Naive thymus-derived CD8-positive, alpha-beta T cell (primary cell): Measurements from ENCODE around the gene CAMTA1. TPM values are rescaled to one million over a fixed set of nuclear protein-coding genes. Genes with fewer than 3 reads are reported as not detected.
"Not testable (repeated sequence)": the region's sequence is repeated elsewhere in the genome, so short reads cannot be mapped to it uniquely, and the experiment has no call there.

Experiments used
- ATAC-seq, 2 donors: fragments of 150-1000 bp; cut with Tn5 transposase in 1 of 2; sonication (Bioruptor Pico), chemical (Tn5 transposase) in 1 of 2; 1 replicate in 1 of 2; 2 replicates in 1 of 2; pipeline ENCODE4 v1.10.0; 2021; ENCODE audit warnings: mild to moderate bottlenecking in 2 of 2, moderate library complexity in 2 of 2
- POLR2A ChIA-PET: fragments of 350-600 bp; sonication (Branson Sonifier 250); formaldehyde crosslinking; loops from one replicate; lab custom pipeline; 2021; ENCODE audit warnings: antibody characterized with exemption; lab: Charles Lee
- DNase-seq, 10 donors: peaks; one replicate each; pipeline versions ENCODE4 v3.0.0 to v3.0.0-alpha.2; 2020 to 2022
- H3K27ac Mint-ChIP-seq, 10 donors: one replicate each; pipeline ENCODE4 v1.8.0; 2020 to 2022; ENCODE audit warnings: mild to moderate bottlenecking in 10 of 10, mixed read lengths in 10 of 10, moderate library complexity in 4 of 10, inconsistent platforms in 1 of 10
- H3K27me3 Mint-ChIP-seq, 5 donors: one replicate each; pipeline ENCODE4 v1.8.0; 2021 to 2022; ENCODE audit warnings: mixed read lengths in 5 of 5
- H3K36me3 Mint-ChIP-seq, 3 donors: one replicate each; pipeline ENCODE4 v1.8.0; 2020 to 2022; ENCODE audit warnings: mixed read lengths in 3 of 3, mild to moderate bottlenecking in 2 of 3, inconsistent platforms in 1 of 3
- H3K4me1 Mint-ChIP-seq, 4 donors: one replicate each; pipeline ENCODE4 v1.8.0; 2021 to 2022; ENCODE audit warnings: mixed read lengths in 4 of 4
- H3K4me3 Mint-ChIP-seq, 10 donors: one replicate each; pipeline ENCODE4 v1.8.0; 2020 to 2022; ENCODE audit warnings: mild to moderate bottlenecking in 10 of 10, mixed read lengths in 10 of 10, moderate library complexity in 6 of 10, inconsistent platforms in 1 of 10
- H3K9me3 Mint-ChIP-seq, 9 donors: one replicate each; pipeline ENCODE4 v1.8.0; 2020 to 2022; ENCODE audit warnings: mixed read lengths in 9 of 9, mild to moderate bottlenecking in 3 of 9, inconsistent platforms in 1 of 9, moderate library complexity in 1 of 9
- polyA plus RNA-seq, 3 donors: library from polyadenylated mRNA; unstranded; fragments of 300-500 nt; fragmentation: Illumina TruSeq; gene quantifications; one replicate each; pipeline ENCODE4 v1.2.3, GENCODE V29; 2021
- total RNA-seq, 8 experiments: library from RNA in 2 of 8; stranded (reverse) in 2 of 8; gene quantifications; one replicate each; pipeline ENCODE4 v1.2.3 and lab custom pipeline; 2021 to 2026

Gene CAMTA1
- total and polyA plus RNA-seq, 5 experiments from 2014 or later, result 32.6 to 78.3 (median 47.3) TPM

DNA sequence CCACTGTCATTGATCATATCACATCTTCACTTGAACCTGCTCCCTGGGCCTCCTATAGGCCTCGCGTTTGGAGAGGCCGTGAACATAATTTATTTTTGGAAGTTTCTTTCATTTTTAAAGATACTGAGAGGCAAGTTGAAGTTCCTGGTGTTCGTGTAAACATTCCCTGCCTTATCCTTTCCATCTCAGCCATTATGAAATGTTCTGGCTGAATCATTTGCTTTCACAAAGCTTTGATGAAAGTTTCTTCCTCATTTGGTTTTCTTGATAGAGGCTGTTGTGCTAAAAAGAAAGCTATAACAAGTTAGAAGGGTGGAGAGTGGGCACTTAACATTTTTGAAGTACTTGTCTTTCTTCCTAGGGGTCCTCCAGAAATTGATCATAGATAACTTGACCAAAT lies 15.5 kb downstream of the CAMTA1 start:
- Mint-ChIP-seq H3K36me3 (peaks cover 0 to 26% (median 3%) of the 10 kb centered on the region in 3 donors), H3K27me3 (no peaks in the 10 kb centered on the region), H3K27ac (no peak overlapping the region), H3K4me1 (peaks cover 22 to 58% (median 42%) of the 10 kb centered on the region in 4 donors), H3K9me3 (no peaks in the 10 kb centered on the region), H3K4me3 (no peak overlapping the region)
- ATAC-seq, result no peak
- DNase-seq, result no peak
- POLR2A ChIA-PET, result no interaction called here

DNA sequence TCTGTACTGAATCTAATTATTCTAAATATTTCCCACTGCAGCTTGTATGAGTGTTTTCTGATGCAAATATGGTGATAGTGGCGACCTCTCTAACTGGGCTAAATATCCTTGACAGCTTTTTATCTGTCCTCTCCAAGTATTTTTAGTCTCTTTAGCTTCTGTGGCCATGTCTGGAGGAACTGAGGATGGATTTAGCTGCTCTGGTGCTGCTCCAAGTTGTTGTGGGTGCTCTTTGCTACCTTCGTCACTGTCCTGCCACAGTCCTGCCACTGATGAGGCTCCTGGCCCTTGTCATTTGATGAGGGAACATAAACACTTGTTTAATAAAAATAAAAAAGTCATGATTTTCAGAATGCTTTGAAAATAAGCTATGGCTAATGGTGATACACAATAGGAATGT lies 15.9 kb downstream of the CAMTA1 start:
- POLR2A ChIA-PET, result no interaction called here

DNA sequence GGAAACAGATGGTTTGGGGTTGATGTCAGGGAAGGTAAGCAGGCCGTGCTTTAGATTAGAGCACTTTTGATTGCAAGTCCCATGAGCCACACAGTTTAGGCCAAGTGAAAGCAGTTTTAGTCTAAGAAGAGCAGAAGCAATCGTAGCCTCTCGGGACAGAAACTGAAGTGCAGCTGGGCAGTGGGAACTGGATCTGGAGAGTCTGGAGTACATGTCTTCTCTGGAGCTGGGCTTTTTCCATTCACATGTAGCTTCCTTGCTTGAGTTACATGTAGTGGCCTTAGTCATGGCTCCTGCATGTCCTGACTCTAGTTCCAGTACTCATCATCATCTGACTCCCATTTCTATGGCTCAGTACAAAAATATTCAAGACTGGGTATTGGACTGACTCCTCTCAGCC lies 16.7 kb downstream of the CAMTA1 start:
- ATAC-seq, result no peak
- no peaks in the 10 kb centered on the region for H3K9me3 Mint-ChIP-seq
- no peak overlapping the region for H3K27ac Mint-ChIP-seq
- no peaks in the 10 kb centered on the region for H3K27me3 Mint-ChIP-seq
- DNase-seq, result no peak
- H3K4me1 Mint-ChIP-seq, result peaks cover 26 to 58% (median 46%) of the 10 kb centered on the region in 4 donors
- POLR2A ChIA-PET, result no interaction called here
- peaks cover 0 to 21% (median 3%) of the 10 kb centered on the region in 3 donors for H3K36me3 Mint-ChIP-seq
- peak overlapping the region in 1 of 10 donors; percentile 30 for H3K4me3 Mint-ChIP-seq

More for the DNA sequence above, 15.9 kb downstream of the CAMTA1 start:
- Mint-ChIP-seq H3K27ac (no peak overlapping the region), H3K27me3 (no peaks in the 10 kb centered on the region), H3K9me3 (no peaks in the 10 kb centered on the region), H3K36me3 (peaks cover 0 to 25% (median 3%) of the 10 kb centered on the region in 3 donors), H3K4me1 (peaks cover 27 to 60% (median 44%) of the 10 kb centered on the region in 4 donors), H3K4me3 (no peak overlapping the region)
- ATAC-seq, result no peak
- DNase-seq, result no peak

GRCh38 chr1:6802454-6802853 lies 17.2 kb downstream of the CAMTA1 start:
- Mint-ChIP-seq H3K27me3 (no peaks in the 10 kb centered on the region), H3K9me3 (no peaks in the 10 kb centered on the region), H3K27ac (peak overlapping the region in 2 of 10 donors; percentile 17 to 89), H3K4me3 (peak overlapping the region in 1 of 10 donors; percentile 30), H3K4me1 (peaks cover 24 to 57% (median 45%) of the 10 kb centered on the region in 4 donors), H3K36me3 (peaks cover 0 to 16% (median 3%) of the 10 kb centered on the region in 3 donors)
- POLR2A ChIA-PET, result no interaction called here
- no peak for ATAC-seq
- no peak for DNase-seq

DNA sequence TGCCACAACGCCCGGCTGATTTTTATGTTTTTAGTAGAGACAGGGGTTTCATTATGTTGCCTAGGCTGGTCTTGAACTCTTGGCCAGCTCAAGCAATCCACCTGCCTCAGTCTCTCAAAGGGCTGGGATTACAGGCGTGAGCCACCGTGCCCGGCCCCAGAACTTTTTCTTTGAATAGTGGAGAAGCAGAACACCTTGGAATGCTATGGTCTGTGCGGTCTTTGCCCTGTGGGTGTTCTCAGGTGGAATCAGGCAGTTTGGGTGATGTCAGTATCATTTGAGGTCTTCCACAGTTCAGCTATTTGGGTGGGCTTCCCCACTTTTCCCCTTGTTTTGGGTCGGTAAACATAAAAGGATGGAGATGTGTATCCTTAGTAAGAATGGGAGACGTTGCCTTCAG lies 17.6 kb downstream of the CAMTA1 start:
- no peak for DNase-seq
- peak overlapping the region in 1 of 10 donors; percentile 89 for H3K27ac Mint-ChIP-seq
- H3K36me3 Mint-ChIP-seq, result peaks cover 0 to 14% (median 3%) of the 10 kb centered on the region in 3 donors
- no peaks in the 10 kb centered on the region for H3K27me3 Mint-ChIP-seq
- ATAC-seq, result no peak
- H3K9me3 Mint-ChIP-seq, result no peaks in the 10 kb centered on the region
- H3K4me3 Mint-ChIP-seq, result no peak overlapping the region
- peaks cover 24 to 57% (median 44%) of the 10 kb centered on the region in 4 donors for H3K4me1 Mint-ChIP-seq
- POLR2A ChIA-PET, result no interaction called here

DNA sequence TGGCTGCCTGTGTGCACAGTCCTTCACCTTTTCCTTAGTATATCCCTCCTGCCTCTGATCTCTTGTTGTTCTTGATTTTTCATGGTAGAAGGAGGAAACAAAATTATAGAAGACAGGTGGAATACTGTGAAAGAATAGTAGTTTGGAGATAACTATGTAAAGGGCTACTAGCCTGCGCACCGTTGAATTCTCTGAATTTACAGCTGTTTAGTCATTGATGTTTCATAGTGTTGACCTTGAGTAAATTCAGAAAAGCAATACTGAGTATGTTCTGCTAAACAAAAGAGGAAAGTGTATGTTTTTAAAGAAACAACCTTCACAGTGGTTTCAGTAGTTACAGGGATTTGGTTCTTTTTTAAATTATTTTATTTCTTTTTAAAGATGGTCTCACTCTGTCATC lies 18.1 kb downstream of the CAMTA1 start:
- H3K36me3 Mint-ChIP-seq, result peaks cover 0 to 12% (median 3%) of the 10 kb centered on the region in 3 donors
- H3K4me3 Mint-ChIP-seq, result no peak overlapping the region
- no peaks in the 10 kb centered on the region for H3K9me3 Mint-ChIP-seq
- POLR2A ChIA-PET, result interaction anchor here (0.7 kb wide), 1 partner anchor 15 kb away, joined by 3 read pairs; no protein-coding TSS in a partner anchor
- H3K4me1 Mint-ChIP-seq, result peaks cover 24 to 57% (median 44%) of the 10 kb centered on the region in 4 donors
- H3K27ac Mint-ChIP-seq, result no peak overlapping the region
- ATAC-seq, result no peak
- H3K27me3 Mint-ChIP-seq, result no peaks in the 10 kb centered on the region
- no peak for DNase-seq

- ATAC-seq (no peak), DNase-seq (no peak)
- Mint-ChIP-seq H3K36me3 (peaks cover 0 to 8% (median 3%) of the 10 kb centered on the region in 3 donors), H3K4me1 (peaks cover 22 to 53% (median 40%) of the 10 kb centered on the region in 4 donors), H3K27me3 (no peaks in the 10 kb centered on the region), H3K4me3 (peak overlapping the region in 6 of 10 donors; percentile 1 to 70 (median 14)), H3K27ac (peak overlapping the region in 2 of 10 donors; percentile 14 to 38), H3K9me3 (no peaks in the 10 kb centered on the region)
- POLR2A ChIA-PET, result no interaction called here
These were observed 19.8 kb downstream of the CAMTA1 start for GRCh38 chr1:6805004-6805416.

GRCh38 chr1:6807782-6808181 lies 22.5 kb downstream of the CAMTA1 start:
- Mint-ChIP-seq H3K36me3 (peaks cover 0 to 4% (median 0%) of the 10 kb centered on the region in 3 donors), H3K27ac (no peak overlapping the region), H3K4me3 (no peak overlapping the region), H3K4me1 (peaks cover 23 to 49% (median 32%) of the 10 kb centered on the region in 4 donors), H3K9me3 (no peaks in the 10 kb centered on the region), H3K27me3 (no peaks in the 10 kb centered on the region)
- no peak for DNase-seq
- no peak for ATAC-seq
- POLR2A ChIA-PET, result no interaction called here

DNA sequence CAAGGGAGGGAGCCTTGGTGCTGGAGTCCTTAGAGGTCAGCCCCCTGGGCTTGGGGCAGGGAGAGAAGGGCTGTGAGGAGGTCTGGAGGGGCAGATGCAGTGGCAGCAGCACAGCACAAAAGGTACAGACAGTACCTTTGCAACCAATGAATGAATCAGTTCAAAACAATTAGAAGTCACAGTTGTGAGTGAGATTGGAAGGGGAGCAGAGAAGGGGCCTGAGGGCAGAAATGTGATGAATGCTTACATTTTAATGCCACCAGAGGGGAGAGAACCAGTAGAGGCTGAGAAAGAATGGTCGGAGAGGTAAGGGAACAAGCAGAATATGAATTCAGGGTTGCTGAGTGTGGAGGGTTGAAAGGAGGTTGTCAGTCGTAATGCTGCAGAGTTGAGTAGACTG lies 24.2 kb downstream of the CAMTA1 start:
- Mint-ChIP-seq H3K9me3 (no peaks in the 10 kb centered on the region), H3K4me1 (peaks cover 26 to 46% (median 29%) of the 10 kb centered on the region in 4 donors), H3K27ac (no peak overlapping the region), H3K36me3 (no peaks in the 10 kb centered on the region), H3K27me3 (no peaks in the 10 kb centered on the region), H3K4me3 (no peak overlapping the region)
- DNase-seq (no peak), ATAC-seq (no peak)
- POLR2A ChIA-PET, result no interaction called here

GRCh38 chr1:6810146-6810734 lies 25.0 kb downstream of the CAMTA1 start:
- ATAC-seq, result not testable (repeated sequence)

DNA sequence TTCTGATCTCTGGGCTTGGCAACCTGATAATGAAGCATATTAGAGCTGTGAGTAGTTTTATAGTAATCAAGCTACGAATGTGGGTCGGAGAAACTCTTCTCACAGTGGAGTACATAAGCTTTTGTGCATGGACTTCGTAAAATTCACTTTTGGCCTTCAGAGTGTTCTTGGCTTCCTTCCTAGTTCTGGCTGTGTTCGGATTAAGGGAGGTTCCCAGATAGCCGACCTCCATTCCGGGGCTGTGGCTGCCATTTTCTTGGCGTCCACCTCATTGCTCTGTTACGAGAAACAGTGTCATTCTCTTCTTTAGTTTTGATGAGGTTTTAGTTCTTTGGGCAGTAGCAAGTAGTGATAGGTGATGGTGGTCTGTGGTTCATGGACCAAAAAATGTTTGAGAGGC lies 26.3 kb downstream of the CAMTA1 start:
- Mint-ChIP-seq H3K9me3 (no peaks in the 10 kb centered on the region), H3K27ac (peak overlapping the region in 2 of 10 donors; percentile 12 to 24), H3K36me3 (no peaks in the 10 kb centered on the region), H3K27me3 (no peaks in the 10 kb centered on the region), H3K4me3 (no peak overlapping the region), H3K4me1 (peaks cover 22 to 45% (median 32%) of the 10 kb centered on the region in 4 donors)
- ATAC-seq (no peak), DNase-seq (no peak)
- POLR2A ChIA-PET, result interaction anchor here (0.6 kb wide), 1 partner anchor 31 kb away, joined by 3 read pairs; no protein-coding TSS in a partner anchor

More at GRCh38 chr1:6810146-6810734, 25.0 kb downstream of the CAMTA1 start:
- H3K9me3 Mint-ChIP-seq, DNase-seq, H3K36me3 Mint-ChIP-seq, H3K27ac Mint-ChIP-seq, POLR2A ChIA-PET, H3K4me3 Mint-ChIP-seq, H3K27me3 Mint-ChIP-seq: not testable (repeated sequence)
- peaks cover 25 to 42% (median 29%) of the 10 kb centered on the region in 4 donors for H3K4me1 Mint-ChIP-seq

GRCh38 chr1:6813165-6813564 lies 27.9 kb downstream of the CAMTA1 start:
- Mint-ChIP-seq H3K27me3 (no peaks in the 10 kb centered on the region), H3K27ac (peak overlapping the region in 1 of 10 donors; percentile 39), H3K9me3 (no peaks in the 10 kb centered on the region), H3K4me3 (no peak overlapping the region), H3K4me1 (peaks cover 27 to 59% (median 46%) of the 10 kb centered on the region in 4 donors), H3K36me3 (no peaks in the 10 kb centered on the region)
- POLR2A ChIA-PET, result no interaction called here
- DNase-seq (no peak), ATAC-seq (no peak)

GRCh38 chr1:6815726-6816125 lies 30.5 kb downstream of the CAMTA1 start:
- POLR2A ChIA-PET, result no interaction called here
- DNase-seq (no peak), ATAC-seq (no peak)
- peaks cover 33 to 73% (median 64%) of the 10 kb centered on the region in 4 donors for H3K4me1 Mint-ChIP-seq
- no peaks in the 10 kb centered on the region for H3K27me3 Mint-ChIP-seq
- H3K27ac Mint-ChIP-seq, result peak overlapping the region in 2 of 10 donors; percentile 23 to 73
- peaks cover 0 to 2% (median 0%) of the 10 kb centered on the region in 3 donors for H3K36me3 Mint-ChIP-seq
- H3K4me3 Mint-ChIP-seq, result no peak overlapping the region
- H3K9me3 Mint-ChIP-seq, result no peaks in the 10 kb centered on the region
